Small intestine (tissue), 7 donors: ENCODE data around the gene PLXNC1. TPM values are rescaled to one million over a fixed set of nuclear protein-coding genes. Genes with fewer than 3 reads are reported as not detected.

Source experiments
- DNase-seq, 2 donors: peaks; one replicate each; pipeline versions ENCODE4 v3.0.0 to v3.0.0-alpha.2; 2013
- FAIRE-seq: peaks from 2 replicates; lab custom pipeline; 2012; peaks lifted over from hg19 to GRCh38; lab: Jason Lieb, UNC
- H3K27ac ChIP-seq, 3 donors: one replicate each; pipeline ENCODE4 v1.5.1; 2013; ENCODE audit warnings: low read length in 2 of 3, mild to moderate bottlenecking in 2 of 3, control low read depth in 1 of 3, inconsistent platforms in 1 of 3, low read depth in 1 of 3, moderate library complexity in 1 of 3
- H3K27me3 ChIP-seq, 3 donors: one replicate each; pipeline ENCODE4 v1.6.1; 2013; ENCODE audit warnings: low read length in 3 of 3, inconsistent platforms in 1 of 3; ENCODE audit not compliant: control insufficient read depth in 3 of 3, insufficient read depth in 3 of 3
- H3K36me3 ChIP-seq, 3 donors: one replicate each; pipeline ENCODE4 v1.6.1; 2013; ENCODE audit warnings: low read length in 3 of 3, inconsistent platforms in 1 of 3, low read depth in 1 of 3, mild to moderate bottlenecking in 1 of 3, moderate library complexity in 1 of 3; ENCODE audit not compliant: control insufficient read depth in 3 of 3, insufficient read depth in 2 of 3
- H3K4me1 ChIP-seq, 3 donors: one replicate each; pipeline ENCODE4 v1.6.1; 2013; ENCODE audit warnings: low read length in 2 of 3, inconsistent platforms in 1 of 3, low read depth in 1 of 3, mild to moderate bottlenecking in 1 of 3, moderate library complexity in 1 of 3; ENCODE audit not compliant: control insufficient read depth in 3 of 3, insufficient read depth in 2 of 3
- H3K4me3 ChIP-seq, 3 donors: one replicate each; pipeline ENCODE4 v1.5.1; 2013; ENCODE audit warnings: low read length in 3 of 3, control low read depth in 1 of 3, inconsistent platforms in 1 of 3, low read depth in 1 of 3, mild to moderate bottlenecking in 1 of 3, moderate library complexity in 1 of 3
- H3K9me3 ChIP-seq, 2 donors: one replicate each; pipeline ENCODE4 v1.6.1; 2013; ENCODE audit warnings: low read depth in 1 of 2, low read length in 1 of 2; ENCODE audit not compliant: control insufficient read depth in 2 of 2, insufficient read depth in 1 of 2
- WGBS, 3 donors: extraction: QIAGEN DNeasy Blood & Tissue Kit; methylation state at CpG; one replicate each; pipeline ENCODE4 v1.1.7; 2013; 5-methylcytosine and 5-hydroxymethylcytosine counted together
- polyA plus RNA-seq, 4 donors: library from polyadenylated mRNA; stranded (reverse) in 3 of 4; unstranded in 1 of 4; fragments of 200-250 nt in 3 of 4; fragments of 120-200 nt in 1 of 4; gene quantifications; one replicate each; pipeline versions ENCODE4 v1.2.1 to v1.2.3, GENCODE V29; 2013
- donor health status: healthy with polysubstance abuse.
- donor health status: control.
- donor health status: control.
- donor health status: Bipolar disorder and iron deficiency.
- donor health status: healthy.

PLXNC1 gene
- polyA plus RNA-seq, 4 donors = 0.22 to 20.5 (median 1.2) TPM

GRCh38 chr12:94289461-94290312, 141.3 kb downstream of the PLXNC1 start:
- peaks cover 0 to 10% (median 0%) of the 10 kb centered on the region in 3 donors for H3K4me1 ChIP-seq
- no peaks in the 10 kb centered on the region for H3K27me3 ChIP-seq
- H3K4me3 ChIP-seq = no peak overlapping the region
- H3K9me3 ChIP-seq = no peaks in the 10 kb centered on the region
- no peak for DNase-seq
- peak overlapping the region in 1 of 3 donors; percentile 21 for H3K27ac ChIP-seq
- peaks cover 0 to 32% (median 0%) of the 10 kb centered on the region in 3 donors for H3K36me3 ChIP-seq
- FAIRE-seq = no peak
- WGBS, 3 donors = 54 to 64% (median 55%) methylated on average over 13 of the region's 13 CpGs

GRCh38 chr12:94290353-94290752, 142.0 kb downstream of the PLXNC1 start:
- FAIRE-seq (no peak), DNase-seq (no peak)
- H3K27me3 ChIP-seq = no peaks in the 10 kb centered on the region
- no peak overlapping the region for H3K27ac ChIP-seq
- 65 to 91% (median 80%) methylated on average over 4 of the region's 4 CpGs for WGBS, 3 donors
- peaks cover 0 to 10% (median 0%) of the 10 kb centered on the region in 3 donors for H3K4me1 ChIP-seq
- H3K9me3 ChIP-seq = no peaks in the 10 kb centered on the region
- H3K36me3 ChIP-seq = peaks cover 0 to 30% (median 0%) of the 10 kb centered on the region in 3 donors
- no peak overlapping the region for H3K4me3 ChIP-seq

- H3K4me3 ChIP-seq = no peak overlapping the region
- WGBS, 3 donors = 90 to 96% (median 92%) methylated on average over 6 of the region's 6 CpGs
- FAIRE-seq = no peak
These were observed 148.8 kb downstream of the PLXNC1 start for GRCh38 chr12:94297096-94297699.

GRCh38 chr12:94297876-94298505, 149.6 kb downstream of the PLXNC1 start:
- H3K4me3 ChIP-seq = no peak overlapping the region
- no peaks in the 10 kb centered on the region for H3K27me3 ChIP-seq
- H3K36me3 ChIP-seq = peaks cover 0 to 29% (median 0%) of the 10 kb centered on the region in 3 donors
- H3K9me3 ChIP-seq = no peaks in the 10 kb centered on the region
- H3K4me1 ChIP-seq = peaks cover 0 to 20% (median 2%) of the 10 kb centered on the region in 3 donors
- DNase-seq (peak in 1 of 2 donors; percentile 31), FAIRE-seq (no peak)
- H3K27ac ChIP-seq = peak overlapping the region in 1 of 3 donors; percentile 20
- WGBS, 3 donors = 89 to 99% (median 97%) methylated on average over 2 of the region's 2 CpGs

More at GRCh38 chr12:94297096-94297699, 148.8 kb downstream of the PLXNC1 start:
- no peak for DNase-seq
- Histone ChIP-seq H3K4me1 (peaks cover 0 to 20% (median 2%) of the 10 kb centered on the region in 3 donors), H3K9me3 (no peaks in the 10 kb centered on the region), H3K36me3 (peaks cover 0 to 29% (median 0%) of the 10 kb centered on the region in 3 donors), H3K27me3 (no peaks in the 10 kb centered on the region), H3K27ac (no peak overlapping the region)

GRCh38 chr12:94299846-94300245, 151.5 kb downstream of the PLXNC1 start:
- DNase-seq (peak; percentile 87 to 97), FAIRE-seq (no peak)
- 23 to 64% (median 38%) methylated on average over 1 of the region's 1 CpG for WGBS, 3 donors
- Histone ChIP-seq H3K27me3 (no peaks in the 10 kb centered on the region), H3K36me3 (peaks cover 0 to 28% (median 4%) of the 10 kb centered on the region in 3 donors), H3K4me3 (no peak overlapping the region), H3K4me1 (peaks cover 0 to 20% (median 2%) of the 10 kb centered on the region in 3 donors), H3K9me3 (no peaks in the 10 kb centered on the region), H3K27ac (peak overlapping the region in 2 of 3 donors; percentile 6 to 61)

GRCh38 chr12:94304012-94304411, 155.6 kb downstream of the PLXNC1 start:
- no peaks in the 10 kb centered on the region for H3K27me3 ChIP-seq
- no peak overlapping the region for H3K27ac ChIP-seq
- FAIRE-seq = no peak
- H3K9me3 ChIP-seq = no peaks in the 10 kb centered on the region
- H3K36me3 ChIP-seq = peaks cover 4 to 16% (median 5%) of the 10 kb centered on the region in 3 donors
- 82 to 93% (median 92%) methylated on average over 1 of the region's 1 CpG for WGBS, 3 donors
- no peak for DNase-seq
- H3K4me1 ChIP-seq = peaks cover 0 to 12% (median 0%) of the 10 kb centered on the region in 3 donors
- H3K4me3 ChIP-seq = no peak overlapping the region

- H3K27ac ChIP-seq = no peak overlapping the region
- H3K4me1 ChIP-seq = peaks cover 0 to 6% (median 0%) of the 10 kb centered on the region in 3 donors
- no peaks in the 10 kb centered on the region for H3K9me3 ChIP-seq
- 81 to 92% (median 85%) methylated on average over 3 of the region's 3 CpGs for WGBS, 3 donors
- H3K36me3 ChIP-seq = peaks cover 4 to 11% (median 5%) of the 10 kb centered on the region in 3 donors
- DNase-seq = no peak
- H3K27me3 ChIP-seq = no peaks in the 10 kb centered on the region
- H3K4me3 ChIP-seq = no peak overlapping the region
- FAIRE-seq = no peak
These were observed 156.2 kb downstream of the PLXNC1 start for GRCh38 chr12:94304566-94305061.
